DMS114 treated with DMSO at 0.1 percent for 48 hours (cell line): Measurements from ENCODE around the gene ATMIN.

Source experiments
- DNase-seq: peaks from one replicate; lab custom pipeline; 2025; ENCODE audit not compliant: unreplicated experiment; lab: John Stamatoyannopoulos, UW

ATMIN gene

GRCh38 chr16:81061871-81062608, 26.4 kb downstream of the ATMIN start:
- no peak for DNase-seq

GRCh38 chr16:81066681-81067080, 31.0 kb downstream of the ATMIN start:
- no peak for DNase-seq

DNA sequence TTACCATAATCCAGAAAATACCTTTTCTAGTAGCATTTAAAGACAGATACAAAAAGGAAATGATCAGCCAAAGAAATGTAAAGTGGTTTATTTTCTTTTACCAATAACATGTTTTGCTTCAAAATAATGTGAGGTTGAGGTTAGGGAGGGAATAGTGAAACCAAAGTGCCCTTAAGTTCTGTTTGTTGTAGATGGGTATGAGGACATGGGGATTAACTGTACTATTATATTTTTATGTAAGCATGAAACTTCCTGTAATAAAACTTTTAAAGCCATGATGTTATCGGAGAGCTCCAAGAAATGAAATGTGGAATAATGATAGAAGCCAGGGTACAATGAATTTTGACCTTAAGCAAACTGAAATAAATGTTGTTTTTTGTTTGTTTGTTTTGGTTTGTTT, 31.5 kb downstream of the ATMIN start:
- no peak for DNase-seq

- no peak for DNase-seq
Measured at GRCh38 chr16:81069063-81069462, 33.4 kb downstream of the ATMIN start.

DNA sequence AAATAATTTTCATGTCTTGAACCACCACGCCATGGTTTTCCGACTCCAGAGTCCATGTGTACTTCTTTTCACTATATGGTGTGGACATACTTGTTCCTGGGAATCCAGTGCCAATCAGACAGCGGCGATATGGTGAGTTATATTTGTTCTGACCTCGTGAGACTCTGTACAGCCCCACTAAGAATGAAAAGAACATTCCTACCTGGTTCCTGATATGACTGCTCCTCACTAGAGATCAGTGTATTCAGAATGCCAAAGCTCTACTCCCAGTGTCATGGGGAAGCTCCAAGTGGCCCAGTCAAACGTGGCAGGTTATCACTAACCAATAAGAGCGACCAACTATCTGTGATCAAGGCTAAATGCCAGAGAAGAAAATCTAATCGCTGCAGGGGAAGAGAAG, 35.3 kb downstream of the ATMIN start:
- no peak for DNase-seq

GRCh38 chr16:81071805-81072204, 36.2 kb downstream of the ATMIN start:
- DNase-seq = no peak

DNA sequence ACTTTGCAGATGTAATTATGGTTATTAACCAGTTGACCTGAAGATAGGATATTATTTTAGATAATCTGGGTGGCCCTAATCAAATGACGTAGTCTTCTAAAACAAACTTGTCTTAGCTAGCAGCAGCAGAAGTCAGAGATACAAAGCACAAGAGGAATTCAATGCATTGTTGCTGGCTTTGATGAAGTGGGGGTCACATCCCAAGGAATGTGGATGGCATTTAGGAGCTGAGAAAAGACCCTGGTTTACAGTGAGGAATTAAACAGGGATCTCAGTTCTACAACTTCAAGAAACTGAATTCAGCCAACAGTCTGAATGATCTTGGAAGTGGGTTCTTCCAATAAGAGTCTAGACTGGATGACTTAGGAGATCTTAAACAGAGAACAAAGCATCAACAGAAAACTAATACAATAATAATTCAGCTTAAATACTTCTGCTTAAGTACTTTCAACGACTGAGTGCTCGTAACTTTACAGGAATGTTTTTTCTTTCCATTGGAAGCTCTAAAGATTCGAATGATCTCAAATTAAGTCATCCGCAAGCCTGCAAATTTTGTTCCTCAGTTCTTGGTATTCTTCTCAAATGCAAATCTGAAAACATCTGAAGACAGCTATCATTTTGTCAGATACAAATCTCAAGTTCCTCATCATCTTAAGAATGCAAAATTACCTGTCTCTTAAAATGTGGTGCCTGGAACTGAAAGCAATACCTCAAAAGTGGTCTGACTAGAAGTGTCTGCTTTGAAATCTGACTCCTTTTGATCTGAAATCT, 38.1 kb downstream of the ATMIN start:
- DNase-seq = no peak

DNA sequence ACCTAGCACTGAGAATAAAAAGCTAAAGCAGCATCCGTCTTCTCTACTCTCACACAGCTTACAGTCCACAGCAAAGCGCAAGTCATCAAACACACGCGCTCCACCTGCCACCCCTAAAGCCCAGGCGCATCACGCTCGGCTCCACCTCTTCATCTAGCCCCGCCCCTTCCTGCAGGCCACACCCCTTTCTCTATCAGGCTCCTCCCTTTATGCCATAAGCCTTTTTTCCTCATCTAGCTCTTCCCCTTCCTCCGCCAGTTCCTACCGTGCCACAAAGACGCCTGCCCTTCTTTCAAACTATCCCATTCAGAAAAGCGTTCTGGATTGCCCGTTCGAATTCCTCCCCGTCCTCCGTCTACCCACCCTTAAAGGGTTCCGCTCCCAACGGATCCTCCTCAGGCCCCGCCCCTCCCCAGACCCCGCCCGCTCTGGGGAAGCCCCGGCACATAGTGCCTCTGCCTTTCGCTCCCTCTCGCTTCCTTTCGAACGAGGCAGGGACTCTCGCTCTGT, 41.0 kb downstream of the ATMIN start:
- DNase-seq = peak; percentile 94

GRCh38 chr16:81077076-81077940, 41.7 kb downstream of the ATMIN start, which contains the start of gene C16orf46:
C16orf46 (minus strand) TSS chr16:81077238; CDS start chr16:81063955, 13,283 bp downstream.
- peak; percentile 91 for DNase-seq

DNA sequence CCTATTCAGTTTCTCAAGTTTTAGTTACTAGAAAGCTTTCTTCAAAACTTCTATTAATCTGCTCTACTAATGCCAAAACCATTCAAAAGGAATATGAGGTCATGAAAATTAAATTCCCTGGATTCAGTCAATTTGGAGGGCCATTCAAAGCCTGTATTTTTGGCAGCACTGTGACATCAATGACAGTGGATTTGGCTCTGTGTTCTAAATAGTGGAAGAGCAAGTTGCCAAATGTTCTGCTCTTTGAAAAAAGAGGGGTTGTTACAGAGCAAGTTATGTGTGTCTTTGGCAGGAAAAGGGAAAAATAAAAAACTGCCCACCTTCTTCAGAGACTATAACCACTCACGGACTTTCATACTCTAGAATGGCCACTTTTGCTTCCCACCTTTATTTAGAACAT, 44.6 kb downstream of the ATMIN start:
- DNase-seq = no peak

DNA sequence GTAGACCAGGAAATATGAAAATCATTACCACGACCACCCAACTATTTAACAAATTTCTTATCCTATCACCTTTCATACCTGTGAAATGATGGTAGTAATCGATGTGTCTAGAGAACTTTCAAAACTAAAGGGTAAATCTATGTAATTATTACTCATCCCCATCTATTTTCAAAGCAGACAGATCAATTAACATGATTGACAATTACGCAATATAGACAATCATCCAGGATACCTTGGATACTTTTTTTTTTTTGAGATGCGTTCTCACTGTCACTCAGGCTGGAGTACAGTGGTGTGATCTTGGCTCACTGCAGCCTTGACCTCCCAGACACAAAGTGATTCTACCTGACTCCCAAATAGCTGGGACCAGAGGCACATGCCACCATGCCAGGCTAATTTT, 45.4 kb downstream of the ATMIN start:
- DNase-seq = no peak

- DNase-seq = no peak
Measured at GRCh38 chr16:81088836-81089235, 53.2 kb downstream of the ATMIN start.

- DNase-seq = no peak
Measured at GRCh38 chr16:81094771-81095251, 59.2 kb downstream of the ATMIN start.

DNA sequence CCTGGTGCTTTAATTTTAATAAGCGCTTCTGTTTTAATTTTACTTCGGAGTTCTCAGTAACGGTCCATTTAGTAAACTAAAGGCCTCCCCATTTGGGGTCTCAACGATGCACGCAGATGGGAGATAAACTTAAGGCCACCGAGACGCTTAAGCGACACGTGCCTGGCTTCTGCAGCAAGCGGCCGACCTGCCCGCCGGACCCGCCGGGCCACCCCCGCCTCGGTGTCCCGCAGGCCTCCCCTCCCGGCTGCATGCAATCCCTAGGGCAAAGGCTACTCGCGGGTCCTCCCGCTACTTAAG, 60.0 kb downstream of the ATMIN start:
- no peak for DNase-seq

- peak; percentile 96 for DNase-seq
Measured at GRCh38 chr16:81095953-81096714, 60.5 kb downstream of the ATMIN start, which contains the start of gene GCSH. GCSH (minus strand) TSS chr16:81096395; CDS start chr16:81096278, 117 bp downstream.

GRCh38 chr16:81096715-81097208, 61.1 kb downstream of the ATMIN start:
- no peak for DNase-seq
